Ovary (tissue), 9 donors: ENCODE measurements around the gene LIPC. TPM values are rescaled to one million over a fixed set of nuclear protein-coding genes. Genes with fewer than 3 reads are reported as not detected.

Experiments
- DNase-seq, 5 donors: peaks; one replicate each; pipeline ENCODE4 v3.0.0-alpha.2; 2019 to 2020
- H3K27ac ChIP-seq, 2 donors: fragments of 200-600 bp; one replicate each; pipeline versions ENCODE4 v1.5.1 to v1.8.0; 2019 to 2022
- H3K27me3 ChIP-seq: fragments of 200-600 bp; one replicate; pipeline ENCODE4 v1.8.0; 2022
- H3K36me3 ChIP-seq: fragments of 200-600 bp; sonication (generic); one replicate; pipeline ENCODE4 v1.5.1; 2019
- H3K4me1 ChIP-seq: one replicate; pipeline ENCODE4 v1.8.1; 2013; ENCODE audit warnings: mild to moderate bottlenecking, moderate library complexity; ENCODE audit not compliant: insufficient read depth
- H3K4me3 ChIP-seq: fragments of 200-600 bp; sonication (generic); one replicate; pipeline ENCODE4 v1.5.1; 2017
- H3K9me3 ChIP-seq, 2 donors: fragments of 200-600 bp in 1 of 2; sonication (generic) in 1 of 2; one replicate each; pipeline versions ENCODE4 v1.5.1 to v1.8.1; 2013 to 2019; ENCODE audit warnings: mild to moderate bottlenecking in 1 of 2, moderate library complexity in 1 of 2
- CTCF ChIP-seq, 3 donors: fragments of 450-650 bp in 2 of 3; fragments of 200-600 bp in 1 of 3; IDR thresholded peaks; one replicate each; pipeline versions ENCODE4 v1.5.1 to v1.8.0; 2016 to 2022; ENCODE audit warnings: antibody characterized with exemption in 3 of 3, mild to moderate bottlenecking in 1 of 3
- EP300 ChIP-seq: sonication (generic); formaldehyde crosslinking; IDR thresholded peaks from one replicate; pipeline ENCODE4 v1.6.1; 2017; ENCODE audit warnings: antibody characterized with exemption
- POLR2A ChIP-seq: fragments of 450-650 bp; IDR thresholded peaks from one replicate; pipeline ENCODE4 v1.6.1; 2017; ENCODE audit warnings: antibody characterized with exemption, mild to moderate bottlenecking, moderate library complexity
- WGBS, 3 donors: extraction: QIAGEN DNeasy Blood & Tissue Kit in 1 of 3; methylation state at CpG; one replicate each; pipeline versions ENCODE4 v1.1.5 to v1.1.7; 2013 to 2017; 5-methylcytosine and 5-hydroxymethylcytosine counted together
- intact Hi-C, 4 donors: fragments of 100-400 bp; cut with DNase I; formaldehyde crosslinking; loops; one replicate each; pipeline versions ENCODE4 v1.11.0 to v1.15.1; 2022 to 2023
- polyA plus RNA-seq, 2 donors: library from polyadenylated mRNA; stranded (reverse); fragments of 200-250 nt in 1 of 2; fragments of 350-450 nt in 1 of 2; fragmentation: Illumina TruSeq in 1 of 2; extraction: RNeasy Lipid Tissue Mini Kit (QIAGEN cat#74804) in 1 of 2; gene quantifications; one replicate each; pipeline ENCODE4 v1.2.3, GENCODE V29; 2013 to 2014
- total RNA-seq, 7 donors: library from RNA; depleted of rRNA in 2 of 7; stranded (reverse); fragments of >200 nt in 2 of 7; fragmentation: NEBNext Ultra II Directional in 3 of 7; extraction: Animal tissue kit (Norgen Biotek cat#: 25700) in 3 of 7; gene quantifications; one replicate each; pipeline versions ENCODE4 v1.1.0 to v1.2.4, GENCODE V29; 2016 to 2023
- donor health status: DM: no; HTN: no; CAD: no; lungs with moderate emphysema.
- donor health status: DM: no; HTN: no; CAD: no.
- donor health status: Bipolar disorder and iron deficiency.
- donor health status: DM: yes; HTN: yes; CAD: no.
- donor health status: DM: no; HTN: no; CAD: no.
- donor health status: DM: yes; HTN: yes; CAD: no.

LIPC gene
- total and polyA plus RNA-seq, 9 donors, result 0.28 to 1.1 (median 0.72) TPM

- no peaks in the 10 kb centered on the region for H3K4me1 ChIP-seq
- intact Hi-C loops, result no loop called here
- no peak overlapping the region for H3K4me3 ChIP-seq
- TF ChIP-seq POLR2A, result no peak
- TF ChIP-seq CTCF (IDR thresholded peaks at IDR 0.05), result no peak
- TF ChIP-seq EP300, result no peak
- H3K27ac ChIP-seq, result no peak overlapping the region
- no peaks in the 10 kb centered on the region for H3K36me3 ChIP-seq
- H3K27me3 ChIP-seq, result no peaks in the 10 kb centered on the region
- no peak for DNase-seq
- WGBS, 3 donors, result 82 to 85% (median 82%) methylated on average over 3 of the region's 3 CpGs
- no peaks in the 10 kb centered on the region for H3K9me3 ChIP-seq
Measured at GRCh38 chr15:58511599-58511987, 79.8 kb downstream of the LIPC start.

- Histone ChIP-seq H3K4me3 (no peak overlapping the region), H3K4me1 (no peaks in the 10 kb centered on the region), H3K27ac (no peak overlapping the region), H3K9me3 (no peaks in the 10 kb centered on the region), H3K36me3 (no peaks in the 10 kb centered on the region), H3K27me3 (no peaks in the 10 kb centered on the region)
- 86 to 96% (median 89%) methylated on average over 10 of the region's 10 CpGs for WGBS, 3 donors
- TF ChIP-seq CTCF (IDR thresholded peaks at IDR 0.05) (no peak), POLR2A (no peak), EP300 (no peak)
- intact Hi-C loops, result no loop called here
- no peak for DNase-seq
Measured at GRCh38 chr15:58512522-58512921, 80.7 kb downstream of the LIPC start.

GRCh38 chr15:58513008-58513407 lies 81.2 kb downstream of the LIPC start:
- Histone ChIP-seq H3K27me3 (no peaks in the 10 kb centered on the region), H3K27ac (no peak overlapping the region), H3K4me3 (no peak overlapping the region), H3K9me3 (no peaks in the 10 kb centered on the region), H3K36me3 (no peaks in the 10 kb centered on the region), H3K4me1 (no peaks in the 10 kb centered on the region)
- no peak for DNase-seq
- intact Hi-C loops, result no loop called here
- 76 to 87% (median 79%) methylated on average over 4 of the region's 4 CpGs for WGBS, 3 donors
- TF ChIP-seq POLR2A (no peak), EP300 (no peak), CTCF (IDR thresholded peaks at IDR 0.05) (no peak)

GRCh38 chr15:58513726-58514336 lies 82.0 kb downstream of the LIPC start:
- intact Hi-C loops, result no loop called here
- Histone ChIP-seq H3K4me1 (no peaks in the 10 kb centered on the region), H3K36me3 (no peaks in the 10 kb centered on the region), H3K4me3 (no peak overlapping the region), H3K9me3 (no peaks in the 10 kb centered on the region), H3K27ac (no peak overlapping the region), H3K27me3 (no peaks in the 10 kb centered on the region)
- TF ChIP-seq EP300 (no peak), POLR2A (no peak), CTCF (IDR thresholded peaks at IDR 0.05) (no peak)
- 76 to 84% (median 78%) methylated on average over 10 of the region's 10 CpGs for WGBS, 3 donors
- DNase-seq, result no peak
